ENCODE measurements around the gene SIMC1. TPM values are rescaled to one million over a fixed set of nuclear protein-coding genes. Genes with fewer than 3 reads are reported as not detected.
"Not testable (repeated sequence)": the region's sequence is repeated elsewhere in the genome, so short reads cannot be mapped to it uniquely, and the experiment has no call there.

SIMC1 gene
- total RNA-seq, 2 experiments from 2014 or later: 28.4 to 30.3 TPM

DNA sequence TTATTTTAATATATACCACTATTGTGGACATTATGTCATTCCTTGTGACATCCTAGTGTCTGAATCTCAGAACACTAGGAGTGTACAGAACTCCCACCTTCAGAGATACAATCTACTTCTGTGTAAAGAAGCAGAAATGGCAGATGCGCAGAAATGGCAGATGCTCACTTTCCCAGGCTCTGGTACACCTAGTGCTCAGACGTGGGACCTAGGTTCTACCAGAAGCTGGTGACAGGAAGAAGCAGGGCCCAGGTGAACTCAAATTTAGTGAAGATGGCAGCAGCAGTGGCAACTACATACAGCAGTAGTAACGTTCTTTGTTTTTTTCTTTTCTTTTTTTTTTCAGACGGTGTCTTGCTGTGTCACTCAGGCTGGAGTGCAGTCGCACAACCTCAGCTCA lies 22.5 kb downstream of the SIMC1 start:
- H3K4me1 Mint-ChIP-seq (ENCODE audit: low read depth); H3K27ac Mint-ChIP-seq; H3K4me3 Mint-ChIP-seq; intact Hi-C loops (cut with micrococcal nuclease); DNase-seq; H3K27me3 Mint-ChIP-seq (ENCODE audit: low read depth); CTCF ChIA-PET: not testable (repeated sequence)
- H3K9me3 Mint-ChIP-seq: peaks cover 22% of the 10 kb centered on the region
- H3K36me3 Mint-ChIP-seq (ENCODE audit: low read depth): peaks cover 27% of the 10 kb centered on the region

DNA sequence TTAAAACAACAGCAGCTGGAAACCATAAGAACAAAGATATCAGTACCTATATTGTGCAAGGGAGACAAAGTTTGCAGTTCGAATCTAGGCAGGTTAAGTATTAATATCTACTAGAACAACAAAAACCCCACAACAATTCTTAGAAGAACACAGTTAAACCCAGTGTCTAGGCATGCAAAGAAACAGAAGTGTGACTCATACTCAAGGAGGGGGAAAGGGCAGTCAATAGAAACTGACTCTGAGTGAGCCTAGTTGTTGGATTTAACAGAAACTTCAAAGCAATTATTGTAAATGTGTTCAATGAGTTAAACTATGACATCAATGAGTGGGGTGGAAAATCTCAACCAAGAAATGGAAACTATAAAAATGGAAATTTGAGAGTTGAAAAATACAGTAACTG lies 28.2 kb downstream of the SIMC1 start:
- H3K4me3 Mint-ChIP-seq; DNase-seq; H3K27me3 Mint-ChIP-seq (ENCODE audit: low read depth); intact Hi-C loops (cut with micrococcal nuclease); CTCF ChIA-PET: not testable (repeated sequence)
- peak overlapping the region; percentile 89 for H3K27ac Mint-ChIP-seq
- H3K9me3 Mint-ChIP-seq: peaks cover 20% of the 10 kb centered on the region
- H3K4me1 Mint-ChIP-seq (ENCODE audit: low read depth): peaks cover 11% of the 10 kb centered on the region
- H3K36me3 Mint-ChIP-seq (ENCODE audit: low read depth): peaks cover 34% of the 10 kb centered on the region

DNA sequence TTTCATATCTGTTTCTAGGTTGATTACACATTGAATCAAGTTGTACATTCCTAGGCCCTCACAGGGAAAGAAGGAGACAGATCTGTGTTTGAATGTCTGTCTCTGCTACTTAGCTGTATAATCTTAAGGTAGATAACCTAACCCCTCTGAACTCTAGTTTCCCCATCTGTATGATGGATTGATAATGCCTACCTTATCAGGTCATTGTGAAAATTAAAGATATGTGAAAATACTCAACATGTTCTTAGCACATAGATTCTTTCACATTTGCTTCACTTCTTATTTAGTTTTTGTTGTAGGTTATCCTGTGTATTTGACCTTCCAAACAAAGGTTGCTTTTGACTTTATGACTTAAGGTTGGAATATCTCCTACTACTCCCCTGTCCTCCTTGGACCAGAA lies 50.8 kb downstream of the SIMC1 start:
- H3K4me3 Mint-ChIP-seq; CTCF ChIA-PET; H3K27ac Mint-ChIP-seq; DNase-seq; intact Hi-C loops (cut with micrococcal nuclease); H3K9me3 Mint-ChIP-seq; H3K4me1 Mint-ChIP-seq (ENCODE audit: low read depth); H3K27me3 Mint-ChIP-seq (ENCODE audit: low read depth): not testable (repeated sequence)
- H3K36me3 Mint-ChIP-seq (ENCODE audit: low read depth): peaks cover 14% of the 10 kb centered on the region

DNA sequence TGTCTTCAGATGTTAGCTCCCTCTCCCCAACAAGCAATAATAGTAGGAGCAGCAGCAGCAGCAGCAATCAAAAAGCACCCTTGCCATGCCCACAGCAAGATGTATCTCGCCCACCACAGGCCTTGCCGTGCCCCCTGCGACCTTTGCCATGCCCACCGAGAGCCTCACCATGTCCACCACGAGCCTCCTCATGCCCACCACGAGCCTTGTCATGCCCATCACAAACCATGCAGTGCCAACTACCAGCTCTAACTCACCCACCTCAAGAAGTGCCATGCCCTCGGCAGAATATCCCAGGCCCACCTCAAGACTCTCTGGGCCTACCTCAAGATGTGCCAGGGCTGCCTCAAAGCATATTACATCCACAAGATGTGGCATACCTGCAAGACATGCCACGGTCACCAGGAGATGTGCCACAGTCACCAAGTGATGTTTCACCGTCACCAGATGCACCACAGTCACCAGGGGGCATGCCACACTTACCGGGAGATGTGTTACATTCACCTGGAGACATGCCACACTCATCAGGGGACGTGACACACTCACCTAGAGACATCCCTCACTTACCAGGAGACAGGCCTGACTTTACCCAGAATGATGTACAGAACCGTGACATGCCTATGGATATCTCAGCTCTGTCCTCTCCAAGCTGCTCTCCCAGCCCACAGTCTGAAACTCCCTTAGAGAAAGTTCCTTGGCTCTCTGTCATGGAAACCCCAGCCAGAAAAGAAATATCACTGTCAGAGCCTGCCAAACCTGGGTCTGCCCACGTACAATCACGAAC lies 52.0 kb downstream of the SIMC1 start:
- H3K9me3 Mint-ChIP-seq; H3K4me3 Mint-ChIP-seq; H3K27ac Mint-ChIP-seq; DNase-seq; intact Hi-C loops (cut with micrococcal nuclease); H3K27me3 Mint-ChIP-seq (ENCODE audit: low read depth); CTCF ChIA-PET; H3K4me1 Mint-ChIP-seq (ENCODE audit: low read depth): not testable (repeated sequence)
- H3K36me3 Mint-ChIP-seq (ENCODE audit: low read depth): peaks cover 14% of the 10 kb centered on the region

DNA sequence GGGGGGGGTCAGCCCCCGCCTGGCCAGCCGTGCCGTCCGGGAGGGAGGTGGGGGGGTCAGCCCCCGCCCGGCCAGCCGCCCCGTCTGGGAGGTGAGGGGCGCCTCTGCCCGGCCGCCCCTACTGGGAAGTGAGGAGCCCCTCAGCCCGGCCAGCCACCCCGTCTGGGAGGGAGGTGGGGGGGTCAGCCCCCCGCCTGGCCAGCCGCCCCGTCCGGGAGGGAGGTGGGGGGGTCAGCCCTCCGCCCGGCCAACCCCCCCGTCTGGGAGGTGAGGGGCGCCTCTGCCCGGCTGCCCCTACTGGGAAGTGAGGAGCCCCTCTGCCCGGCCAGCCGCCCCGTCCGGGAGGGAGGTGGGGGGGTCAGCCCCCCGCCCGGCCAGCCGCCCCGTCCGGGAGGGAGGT lies 67.1 kb downstream of the SIMC1 start:
- H3K27me3 Mint-ChIP-seq (ENCODE audit: low read depth); H3K4me1 Mint-ChIP-seq (ENCODE audit: low read depth); intact Hi-C loops (cut with micrococcal nuclease); H3K27ac Mint-ChIP-seq; DNase-seq; H3K9me3 Mint-ChIP-seq; H3K4me3 Mint-ChIP-seq; CTCF ChIA-PET: not testable (repeated sequence)
- H3K36me3 Mint-ChIP-seq (ENCODE audit: low read depth): peaks cover 32% of the 10 kb centered on the region

DNA sequence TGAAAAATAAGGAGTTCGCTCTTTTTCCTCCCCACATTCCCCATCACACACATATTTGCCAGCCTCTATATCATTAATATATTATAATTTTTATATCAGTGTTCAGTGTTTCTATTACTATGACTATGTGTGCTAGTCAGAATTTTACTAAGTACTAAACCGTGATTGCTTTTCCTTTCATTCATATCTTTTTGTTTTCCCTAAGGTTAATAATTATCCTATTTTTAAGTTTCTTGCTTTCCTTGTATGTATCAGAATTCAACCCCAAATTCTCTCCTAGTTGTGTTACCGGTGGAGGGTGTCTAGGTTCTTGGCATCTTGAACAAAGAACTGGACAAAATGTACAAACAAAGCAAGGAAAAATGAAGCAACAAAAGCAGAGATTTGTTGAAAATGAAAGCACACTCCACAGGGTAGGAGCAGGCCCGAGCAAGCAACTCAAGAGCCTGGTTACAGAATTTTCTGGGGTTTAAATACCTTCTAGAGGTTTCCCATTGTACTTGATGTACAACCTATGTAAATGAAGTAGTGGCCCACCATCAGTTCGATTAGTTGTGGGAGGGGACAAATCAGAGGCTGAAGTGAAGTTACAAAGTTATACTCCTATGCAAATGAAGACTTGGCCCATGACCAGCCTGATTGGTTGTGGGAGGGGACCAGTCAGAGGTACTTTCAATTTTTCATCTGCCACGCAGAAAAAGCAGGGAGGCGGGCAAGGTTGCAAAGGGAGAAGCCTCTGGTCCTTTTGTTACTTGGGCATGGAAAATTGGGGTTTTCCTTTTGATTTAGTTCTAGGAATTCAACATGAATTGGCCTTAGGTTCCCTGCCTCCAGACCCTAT lies 79.5 kb downstream of the SIMC1 start:
- no peaks in the 10 kb centered on the region for H3K9me3 Mint-ChIP-seq
- no peaks in the 10 kb centered on the region for H3K27me3 Mint-ChIP-seq (ENCODE audit: low read depth)
- no peak overlapping the region for H3K4me3 Mint-ChIP-seq
- no peaks in the 10 kb centered on the region for H3K4me1 Mint-ChIP-seq (ENCODE audit: low read depth)
- CTCF ChIA-PET: no interaction called here
- no peak for DNase-seq
- intact Hi-C loops (cut with micrococcal nuclease): no loop called here
- H3K36me3 Mint-ChIP-seq (ENCODE audit: low read depth): peaks cover 13% of the 10 kb centered on the region
- H3K27ac Mint-ChIP-seq: no peak overlapping the region

DNA sequence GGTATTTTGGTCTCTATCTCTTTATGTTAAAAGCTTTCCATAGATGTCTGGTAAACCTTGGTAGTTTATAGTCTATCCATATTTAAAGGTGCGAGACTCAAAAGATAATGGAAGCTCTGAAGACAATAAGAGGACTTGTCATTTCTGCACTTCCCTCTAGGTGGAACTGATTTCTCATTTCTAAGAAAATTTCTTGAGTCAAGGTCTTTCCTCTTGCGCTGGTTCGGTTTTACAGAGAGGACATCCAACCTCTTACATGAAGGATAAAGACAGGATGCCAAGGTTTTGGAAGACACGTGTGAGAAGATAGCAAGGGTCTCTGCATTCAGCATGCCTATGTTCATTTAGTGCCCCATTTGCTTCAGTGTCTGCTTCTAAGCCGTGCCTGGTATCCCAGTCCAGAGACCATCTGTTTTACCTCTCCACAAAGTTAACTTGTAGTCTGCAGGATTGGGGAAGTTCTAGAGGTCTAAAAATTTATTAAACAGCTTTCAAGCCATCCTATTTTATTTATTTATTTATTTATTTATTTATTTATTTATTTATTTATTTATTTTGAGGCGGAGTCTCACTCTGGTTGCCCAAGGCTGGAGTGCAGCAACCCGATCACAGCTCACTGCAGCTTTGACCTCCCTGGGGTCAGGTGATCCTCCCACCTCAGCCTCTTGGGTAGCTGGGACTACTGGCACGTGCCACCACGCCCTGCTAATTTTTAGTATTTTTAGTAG lies 81.8 kb downstream of the SIMC1 start:
- Mint-ChIP-seq H3K36me3 (ENCODE audit: low read depth) (peaks cover 19% of the 10 kb centered on the region), H3K4me1 (ENCODE audit: low read depth) (no peaks in the 10 kb centered on the region), H3K27me3 (ENCODE audit: low read depth) (no peaks in the 10 kb centered on the region), H3K27ac (no peak overlapping the region), H3K4me3 (no peak overlapping the region), H3K9me3 (no peaks in the 10 kb centered on the region)
- CTCF ChIA-PET: interaction anchor here (1.1 to 1.3 kb wide), 2 partner anchors 42 to 86 kb away, joined by 4 read pairs; no protein-coding TSS in a partner anchor
- no peak for DNase-seq
- intact Hi-C loops (cut with micrococcal nuclease): no loop called here

DNA sequence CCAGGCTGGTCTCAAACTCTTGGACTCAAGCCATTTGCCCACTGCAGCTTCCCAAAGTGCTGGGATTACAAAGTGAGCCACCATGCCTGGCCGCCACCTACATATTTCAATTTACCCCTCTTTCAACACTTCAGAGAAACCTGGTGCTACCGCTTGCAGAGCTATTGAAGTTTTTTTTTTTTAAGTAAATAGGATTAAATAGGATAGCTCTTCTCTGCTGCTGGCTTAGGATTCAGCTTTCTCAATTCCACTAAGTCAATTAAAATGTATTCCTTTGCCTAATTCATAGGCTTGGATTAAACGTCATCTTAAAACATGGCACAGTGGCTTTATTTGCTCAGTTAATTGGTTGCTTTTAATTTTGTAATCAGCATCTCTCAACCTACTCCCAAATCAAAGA lies 82.4 kb downstream of the SIMC1 start:
- intact Hi-C loops (cut with micrococcal nuclease): no loop called here
- no peak overlapping the region for H3K27ac Mint-ChIP-seq
- H3K4me1 Mint-ChIP-seq (ENCODE audit: low read depth): no peaks in the 10 kb centered on the region
- peaks cover 19% of the 10 kb centered on the region for H3K36me3 Mint-ChIP-seq (ENCODE audit: low read depth)
- H3K9me3 Mint-ChIP-seq: no peaks in the 10 kb centered on the region
- CTCF ChIA-PET: interaction anchor here (0.5 to 1.1 kb wide), 2 partner anchors 42 to 249 kb away, joined by 3 to 4 read pairs; no protein-coding TSS in a partner anchor
- no peak for DNase-seq
- no peak overlapping the region for H3K4me3 Mint-ChIP-seq
- H3K27me3 Mint-ChIP-seq (ENCODE audit: low read depth): no peaks in the 10 kb centered on the region

DNA sequence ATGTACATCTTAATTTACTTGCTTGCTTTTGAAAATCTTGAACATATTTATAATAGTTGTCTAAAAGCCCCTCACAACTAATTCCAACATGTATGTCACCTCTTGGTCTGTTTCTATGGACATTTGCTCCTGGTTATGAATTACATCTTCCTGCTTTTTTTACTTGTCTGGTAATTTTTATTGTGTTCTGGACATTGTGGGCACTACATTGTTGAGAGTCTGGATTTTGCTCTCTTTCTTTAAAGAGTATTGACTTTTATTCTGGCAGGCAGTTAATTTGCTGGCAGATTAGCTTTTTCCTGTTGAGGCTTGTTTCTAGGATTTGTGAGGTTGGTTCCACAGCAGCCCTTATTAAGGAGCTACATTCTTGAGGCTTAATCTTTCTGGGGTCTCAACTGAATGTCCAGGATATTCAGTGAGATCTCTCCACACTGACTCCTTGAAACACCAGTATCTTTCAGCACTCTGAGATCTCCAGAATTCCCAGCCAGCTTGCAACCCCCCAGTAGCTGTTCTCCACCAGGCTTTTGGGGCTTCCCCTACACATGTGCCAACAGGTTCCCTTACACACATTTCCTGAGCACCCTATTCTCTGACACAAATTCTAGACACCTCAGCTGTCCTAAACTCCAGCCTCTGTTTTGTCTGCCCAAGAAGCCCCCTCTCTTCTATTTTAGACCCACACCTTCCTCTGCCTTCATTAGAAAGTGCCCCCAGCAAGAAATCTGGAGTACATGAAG lies 96.0 kb downstream of the SIMC1 start:
- CTCF ChIA-PET: no interaction called here
- H3K36me3 Mint-ChIP-seq (ENCODE audit: low read depth): peaks cover 30% of the 10 kb centered on the region
- no peaks in the 10 kb centered on the region for H3K27me3 Mint-ChIP-seq (ENCODE audit: low read depth)
- no peaks in the 10 kb centered on the region for H3K4me1 Mint-ChIP-seq (ENCODE audit: low read depth)
- H3K27ac Mint-ChIP-seq: no peak overlapping the region
- no peak overlapping the region for H3K4me3 Mint-ChIP-seq
- DNase-seq: no peak
- H3K9me3 Mint-ChIP-seq: peaks cover 8% of the 10 kb centered on the region
- intact Hi-C loops (cut with micrococcal nuclease): no loop called here

DNA sequence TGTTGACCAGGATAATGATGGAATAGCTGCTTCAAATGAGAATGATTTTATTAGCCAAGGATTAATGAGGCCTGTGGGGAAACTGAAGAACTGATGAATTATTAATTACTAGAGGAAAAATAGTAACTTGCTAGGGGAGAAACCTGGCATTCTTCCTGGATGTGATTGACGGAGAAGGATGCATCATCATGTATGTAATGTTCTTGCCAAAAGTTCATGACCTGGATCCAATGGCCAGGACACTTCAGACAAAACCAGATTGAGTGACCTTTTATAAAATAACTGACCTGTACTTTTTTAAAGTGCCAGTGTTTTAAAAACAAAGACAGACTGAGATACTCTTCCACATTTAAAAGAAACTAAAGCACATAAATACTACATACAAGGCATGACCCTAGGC lies 99.7 kb downstream of the SIMC1 start:
- intact Hi-C loops (cut with micrococcal nuclease): no loop called here
- no peak overlapping the region for H3K4me3 Mint-ChIP-seq
- H3K36me3 Mint-ChIP-seq (ENCODE audit: low read depth): peaks cover 27% of the 10 kb centered on the region
- H3K9me3 Mint-ChIP-seq: peaks cover 6% of the 10 kb centered on the region
- DNase-seq: no peak
- H3K4me1 Mint-ChIP-seq (ENCODE audit: low read depth): no peaks in the 10 kb centered on the region
- no peaks in the 10 kb centered on the region for H3K27me3 Mint-ChIP-seq (ENCODE audit: low read depth)
- H3K27ac Mint-ChIP-seq: no peak overlapping the region
- CTCF ChIA-PET: no interaction called here

DNA sequence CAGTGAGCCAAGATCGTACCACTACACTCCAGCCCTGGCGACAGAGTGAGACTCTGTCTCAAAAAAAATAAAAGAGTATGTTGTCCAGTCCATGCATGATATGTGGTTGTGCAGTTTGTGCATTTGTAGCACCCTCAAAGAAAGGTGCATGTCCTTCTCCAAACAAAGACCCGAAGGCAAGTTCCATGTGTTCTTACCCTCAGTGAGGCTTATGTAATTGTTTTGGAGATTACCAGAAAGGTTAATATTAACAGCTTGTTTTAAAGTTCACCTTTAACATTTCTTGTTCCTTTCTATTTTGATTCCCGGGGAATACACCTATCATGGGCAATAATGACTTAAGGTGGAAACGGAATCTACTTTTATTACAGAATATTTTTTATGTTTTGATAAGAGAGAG lies 101.1 kb downstream of the SIMC1 start:
- Mint-ChIP-seq H3K4me3 (no peak overlapping the region), H3K4me1 (ENCODE audit: low read depth) (no peaks in the 10 kb centered on the region), H3K9me3 (no peaks in the 10 kb centered on the region), H3K27me3 (ENCODE audit: low read depth) (no peaks in the 10 kb centered on the region), H3K36me3 (ENCODE audit: low read depth) (peaks cover 19% of the 10 kb centered on the region), H3K27ac (no peak overlapping the region)
- intact Hi-C loops (cut with micrococcal nuclease): no loop called here
- DNase-seq: no peak
- CTCF ChIA-PET: interaction anchor here (0.6 kb wide), 1 partner anchor 683 kb away, joined by 3 read pairs; the partner anchor contains the start of gene ZNF346

Data from activated naive CD4-positive, alpha-beta T cell treated with anti-CD3 and anti-CD28 coated beads for 36 hours (primary cell).